Activated naive CD8-positive, alpha-beta T cell (primary cell): ENCODE measurements around the gene SCGB3A2.

Experiments used
- H3K27ac Mint-ChIP-seq: one replicate; pipeline ENCODE4 v1.8.0; 2021; ENCODE audit warnings: mixed read lengths
- H3K27me3 Mint-ChIP-seq: one replicate; pipeline ENCODE4 v1.8.0; 2021; ENCODE audit warnings: mixed read lengths
- H3K36me3 Mint-ChIP-seq: one replicate; pipeline ENCODE4 v1.8.0; 2021; ENCODE audit warnings: mixed read lengths
- H3K4me1 Mint-ChIP-seq: one replicate; pipeline ENCODE4 v1.8.0; 2021; ENCODE audit warnings: low read depth, mixed read lengths
- H3K4me3 Mint-ChIP-seq: one replicate; pipeline ENCODE4 v1.8.0; 2021; ENCODE audit warnings: mild to moderate bottlenecking, mixed read lengths
- H3K9me3 Mint-ChIP-seq: one replicate; pipeline ENCODE4 v1.8.0; 2021; ENCODE audit warnings: low read depth, mixed read lengths

SCGB3A2 gene

GRCh38 chr5:147911427-147911826 lies 32.9 kb downstream of the SCGB3A2 start:
- Mint-ChIP-seq H3K4me1 (no peaks in the 10 kb centered on the region), H3K27me3 (peaks cover 5% of the 10 kb centered on the region), H3K36me3 (no peaks in the 10 kb centered on the region), H3K4me3 (no peak overlapping the region), H3K9me3 (no peaks in the 10 kb centered on the region), H3K27ac (no peak overlapping the region)

GRCh38 chr5:147912011-147912410 lies 33.5 kb downstream of the SCGB3A2 start:
- Mint-ChIP-seq H3K36me3 (no peaks in the 10 kb centered on the region), H3K27me3 (peaks cover 5% of the 10 kb centered on the region), H3K4me3 (no peak overlapping the region), H3K27ac (no peak overlapping the region), H3K4me1 (no peaks in the 10 kb centered on the region), H3K9me3 (no peaks in the 10 kb centered on the region)

- no peaks in the 10 kb centered on the region for H3K9me3 Mint-ChIP-seq
- no peak overlapping the region for H3K4me3 Mint-ChIP-seq
- peaks cover 8% of the 10 kb centered on the region for H3K27me3 Mint-ChIP-seq
- no peak overlapping the region for H3K27ac Mint-ChIP-seq
- no peaks in the 10 kb centered on the region for H3K36me3 Mint-ChIP-seq
- H3K4me1 Mint-ChIP-seq = no peaks in the 10 kb centered on the region
Observed at GRCh38 chr5:147913786-147914185, 35.3 kb downstream of the SCGB3A2 start.

GRCh38 chr5:147918101-147918685 lies 39.7 kb downstream of the SCGB3A2 start:
- no peak overlapping the region for H3K27ac Mint-ChIP-seq
- H3K4me1 Mint-ChIP-seq = no peaks in the 10 kb centered on the region
- no peaks in the 10 kb centered on the region for H3K9me3 Mint-ChIP-seq
- H3K27me3 Mint-ChIP-seq = peaks cover 2% of the 10 kb centered on the region
- H3K36me3 Mint-ChIP-seq = no peaks in the 10 kb centered on the region
- H3K4me3 Mint-ChIP-seq = no peak overlapping the region

- Mint-ChIP-seq H3K4me3 (no peak overlapping the region), H3K27ac (no peak overlapping the region), H3K9me3 (no peaks in the 10 kb centered on the region), H3K27me3 (peaks cover 2% of the 10 kb centered on the region), H3K36me3 (no peaks in the 10 kb centered on the region), H3K4me1 (no peaks in the 10 kb centered on the region)
Observed at GRCh38 chr5:147918899-147919298, 40.4 kb downstream of the SCGB3A2 start.

GRCh38 chr5:147920420-147921030 lies 42.0 kb downstream of the SCGB3A2 start:
- H3K36me3 Mint-ChIP-seq = no peaks in the 10 kb centered on the region
- no peaks in the 10 kb centered on the region for H3K4me1 Mint-ChIP-seq
- H3K27ac Mint-ChIP-seq = no peak overlapping the region
- no peak overlapping the region for H3K4me3 Mint-ChIP-seq
- no peaks in the 10 kb centered on the region for H3K9me3 Mint-ChIP-seq
- H3K27me3 Mint-ChIP-seq = peaks cover 2% of the 10 kb centered on the region

- no peaks in the 10 kb centered on the region for H3K4me1 Mint-ChIP-seq
- peaks cover 2% of the 10 kb centered on the region for H3K27me3 Mint-ChIP-seq
- no peaks in the 10 kb centered on the region for H3K36me3 Mint-ChIP-seq
- no peak overlapping the region for H3K27ac Mint-ChIP-seq
- peaks cover under 1% of the 10 kb centered on the region for H3K9me3 Mint-ChIP-seq
- no peak overlapping the region for H3K4me3 Mint-ChIP-seq
Observed at GRCh38 chr5:147921136-147921535, 42.6 kb downstream of the SCGB3A2 start.

GRCh38 chr5:147925020-147925419 lies 46.5 kb downstream of the SCGB3A2 start:
- peaks cover 1% of the 10 kb centered on the region for H3K27me3 Mint-ChIP-seq
- H3K36me3 Mint-ChIP-seq = no peaks in the 10 kb centered on the region
- H3K27ac Mint-ChIP-seq = no peak overlapping the region
- no peak overlapping the region for H3K4me3 Mint-ChIP-seq
- peaks cover 2% of the 10 kb centered on the region for H3K9me3 Mint-ChIP-seq
- H3K4me1 Mint-ChIP-seq = no peaks in the 10 kb centered on the region

GRCh38 chr5:147927901-147928300 lies 49.4 kb downstream of the SCGB3A2 start:
- no peaks in the 10 kb centered on the region for H3K36me3 Mint-ChIP-seq
- H3K9me3 Mint-ChIP-seq = peaks cover 2% of the 10 kb centered on the region
- H3K27ac Mint-ChIP-seq = no peak overlapping the region
- peaks cover 4% of the 10 kb centered on the region for H3K27me3 Mint-ChIP-seq
- H3K4me3 Mint-ChIP-seq = no peak overlapping the region
- no peaks in the 10 kb centered on the region for H3K4me1 Mint-ChIP-seq

GRCh38 chr5:147930769-147931168 lies 52.3 kb downstream of the SCGB3A2 start:
- Mint-ChIP-seq H3K27ac (no peak overlapping the region), H3K9me3 (peaks cover 2% of the 10 kb centered on the region)

More at GRCh38 chr5:147930769-147931168, 52.3 kb downstream of the SCGB3A2 start:
- H3K36me3 Mint-ChIP-seq = no peaks in the 10 kb centered on the region
- H3K27me3 Mint-ChIP-seq = peaks cover 4% of the 10 kb centered on the region
- no peaks in the 10 kb centered on the region for H3K4me1 Mint-ChIP-seq
- H3K4me3 Mint-ChIP-seq = no peak overlapping the region
